Right lung (tissue), 5 donors: Measurements from ENCODE around the gene LPAR2. TPM values are rescaled to one million over a fixed set of nuclear protein-coding genes. Genes with fewer than 3 reads are reported as not detected.
A peak's percentile ranks its signal among the peaks of the same experiment; 100 is the strongest.
"Not testable (repeated sequence)": the region's sequence is repeated elsewhere in the genome, so short reads cannot be mapped to it uniquely, and the experiment has no call there.

Source experiments
- DNase-seq, 2 donors: peaks; one replicate each; pipeline ENCODE4 v3.0.0-alpha.2; 2013
- polyA plus RNA-seq, 5 donors: library from polyadenylated mRNA; unstranded; fragments of 120-200 nt; gene quantifications; one replicate each; pipeline versions ENCODE4 v1.2.1 to v1.2.3, GENCODE V29; 2013; ENCODE audit warnings: inconsistent platforms in 1 of 5, low replicate concordance in 1 of 5; ENCODE audit not compliant: insufficient read length in 5 of 5, insufficient read depth in 1 of 5

LPAR2 gene
- polyA plus RNA-seq, 5 donors, result 36.2 to 59.3 (median 46.2) TPM

GRCh38 chr19:19633711-19634515, 5.9 kb upstream of the LPAR2 start:
- no peak for DNase-seq

DNA sequence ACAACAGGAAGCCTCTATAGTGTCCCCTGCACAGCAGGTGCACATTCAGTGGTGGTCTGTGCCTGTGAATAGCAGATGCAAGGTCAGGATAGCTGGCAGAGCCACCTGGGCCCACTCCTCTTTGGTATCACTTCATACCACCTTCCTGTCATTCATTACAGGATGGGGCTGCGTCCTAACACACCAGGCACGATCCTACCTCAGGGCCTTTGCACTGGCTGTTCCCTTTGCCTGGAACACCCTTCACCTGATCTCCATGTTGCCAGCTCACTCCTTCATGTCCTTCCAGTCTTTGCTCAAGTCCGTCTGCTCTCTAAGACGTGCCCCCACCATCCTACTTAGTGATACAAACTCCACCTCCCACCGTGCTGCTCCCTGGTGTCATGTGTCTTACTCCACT, 4.6 kb upstream of the LPAR2 start:
- no peak for DNase-seq

- DNase-seq, result no peak
Measured at GRCh38 chr19:19631346-19631745, 3.3 kb upstream of the LPAR2 start.

- DNase-seq, result no peak
Measured at GRCh38 chr19:19630426-19630825, 2.4 kb upstream of the LPAR2 start.

GRCh38 chr19:19630062-19630414, 2.0 kb upstream of the LPAR2 start:
- no peak for DNase-seq

- peak; percentile 48 to 73 for DNase-seq
Measured at GRCh38 chr19:19628501-19629134, 598 bp upstream of the LPAR2 start.

GRCh38 chr19:19626516-19627472, 1.2 kb downstream of the LPAR2 start:
- DNase-seq, result no peak

GRCh38 chr19:19624032-19624570, 3.9 kb downstream of the LPAR2 start:
- no peak for DNase-seq

- DNase-seq, result no peak
Measured at GRCh38 chr19:19623383-19623782, 4.6 kb downstream of the LPAR2 start.

DNA sequence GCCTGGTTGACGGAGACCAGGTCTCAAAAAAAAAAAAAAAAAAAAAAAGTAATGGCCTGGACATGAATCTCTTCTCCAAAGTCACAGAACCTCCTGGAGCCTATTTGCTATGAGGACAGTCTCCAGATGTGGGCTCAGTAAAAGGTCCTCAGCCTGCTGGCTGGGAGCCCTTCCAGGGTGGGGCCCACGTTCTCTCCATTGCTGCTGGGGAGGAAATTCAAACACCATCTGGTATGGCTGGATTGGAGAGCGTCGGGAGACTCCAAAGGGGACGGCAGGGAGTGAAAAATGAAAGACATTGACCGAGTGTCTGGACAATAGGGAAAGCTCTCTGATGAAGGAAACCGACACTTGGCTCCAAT, 8.2 kb downstream of the LPAR2 start:
- DNase-seq, result no peak

DNA sequence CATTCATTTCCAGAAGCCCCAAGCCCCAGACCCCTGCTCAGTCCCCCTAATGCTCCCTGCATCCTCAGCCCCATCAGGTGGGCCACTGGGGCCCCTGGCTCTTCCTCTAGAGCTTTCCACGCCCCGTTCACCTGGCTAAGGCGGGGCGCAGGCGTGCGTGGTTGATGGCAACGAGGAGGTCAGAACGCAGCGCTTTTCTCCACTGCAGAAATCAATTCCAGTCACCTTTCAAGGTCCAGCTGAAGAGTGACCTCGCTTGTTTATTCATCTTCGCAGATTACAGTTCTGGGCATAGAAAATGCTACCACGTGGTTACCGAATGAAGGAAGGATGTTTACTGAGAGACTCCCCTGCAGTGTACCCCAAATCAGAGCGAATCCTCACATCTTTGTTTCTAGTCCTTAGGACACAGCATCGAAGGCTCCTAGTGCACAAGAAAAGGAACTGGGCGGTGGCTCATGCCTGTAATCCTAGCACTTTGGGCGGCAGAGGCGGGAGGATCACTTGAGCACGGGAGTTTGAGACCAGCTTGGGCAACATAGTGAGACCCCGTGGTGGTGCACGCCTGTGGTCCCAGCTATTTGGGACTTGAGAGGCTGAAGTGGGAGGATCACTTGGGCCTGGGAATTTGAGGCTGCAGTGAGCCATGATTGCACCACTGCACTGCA, 8.7 kb downstream of the LPAR2 start:
- no peak for DNase-seq

- peak; percentile 97 to 98 for DNase-seq
Measured at GRCh38 chr19:19618219-19619051, 9.6 kb downstream of the LPAR2 start, which contains the start of gene PBX4. Gene PBX4 (minus strand): TSS chr19:19618687. CDS start chr19:19618629, 58 bp downstream.

- DNase-seq, result no peak
Measured at GRCh38 chr19:19615086-19615485, 12.9 kb downstream of the LPAR2 start.

DNA sequence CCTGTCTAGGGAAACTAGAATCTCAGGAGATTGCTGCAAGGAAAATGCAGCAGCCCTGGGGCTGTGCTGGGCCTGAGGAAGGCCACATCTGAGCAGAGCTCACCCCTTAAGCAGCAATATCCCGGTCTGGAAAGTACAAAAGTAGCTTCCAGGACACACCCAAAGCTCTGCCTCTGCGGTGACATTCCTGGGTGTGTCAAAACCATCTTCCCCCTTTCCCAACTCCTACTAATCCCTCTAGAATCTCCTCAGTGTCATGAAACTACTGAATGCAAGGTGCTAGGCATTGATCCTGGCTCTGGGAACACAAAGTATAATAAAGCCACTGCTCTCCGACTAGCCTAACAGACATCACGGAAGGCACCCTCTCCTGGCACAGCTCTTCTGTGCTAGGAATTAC, 14.5 kb downstream of the LPAR2 start:
- DNase-seq, result no peak

DNA sequence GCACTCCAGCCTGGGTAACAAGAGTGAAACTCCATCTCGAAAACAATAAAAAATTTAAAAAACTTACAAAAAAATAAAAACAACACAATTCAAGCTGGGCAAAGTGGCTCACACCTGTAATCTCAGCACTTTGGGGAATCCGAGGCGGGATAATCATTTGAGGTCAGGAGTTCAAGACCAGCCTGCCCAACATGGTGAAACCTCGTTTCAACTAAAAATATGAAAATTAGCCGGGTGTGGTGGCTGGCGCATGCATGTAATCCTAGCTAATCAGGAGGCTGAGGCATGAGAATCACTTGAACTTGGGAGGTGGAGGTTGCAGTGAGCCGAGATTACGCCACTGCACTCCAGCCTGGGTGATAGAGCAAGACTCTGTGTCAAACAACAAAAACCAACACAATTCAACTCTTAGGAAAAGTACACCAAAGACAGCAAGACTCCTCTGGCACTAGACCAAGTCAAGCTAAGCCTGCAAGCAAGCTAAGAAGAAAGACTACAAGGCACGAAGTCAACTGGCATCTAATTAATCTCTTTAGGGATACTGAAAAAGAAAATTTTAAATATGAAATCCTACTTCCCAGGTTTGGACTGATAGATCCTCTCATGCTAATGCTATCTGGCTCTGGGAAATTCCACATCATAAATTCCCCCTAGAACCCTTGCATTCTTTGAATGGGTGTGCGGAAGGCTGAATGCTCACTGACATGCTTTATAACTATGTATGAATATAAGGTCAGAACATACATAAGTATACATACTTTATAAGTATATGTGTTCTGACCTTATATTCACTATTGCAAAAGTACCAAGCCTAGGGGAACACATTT, 17.4 kb downstream of the LPAR2 start:
- DNase-seq, result no peak

GRCh38 chr19:19606686-19607085, 21.3 kb downstream of the LPAR2 start:
- not testable (repeated sequence) for DNase-seq

DNA sequence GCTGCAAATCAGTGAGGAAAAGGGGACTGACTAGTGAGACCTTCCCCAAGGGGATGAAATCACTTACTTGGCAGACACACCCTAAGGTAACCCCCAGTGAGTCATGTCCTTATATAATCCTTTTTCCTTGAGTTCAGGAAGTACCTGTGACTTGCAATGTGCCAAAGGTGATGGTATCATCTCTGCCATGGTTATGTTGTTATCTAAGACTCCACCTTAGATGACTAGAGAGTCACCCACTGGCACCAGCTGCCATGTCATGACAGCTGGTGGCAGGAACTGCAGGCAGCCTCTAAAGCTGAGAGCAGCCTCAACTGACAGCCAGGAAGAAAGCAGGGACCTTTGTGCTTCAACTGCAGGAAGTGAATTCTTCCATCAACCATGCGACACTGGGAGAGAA, 22.0 kb downstream of the LPAR2 start:
- no peak for DNase-seq

DNA sequence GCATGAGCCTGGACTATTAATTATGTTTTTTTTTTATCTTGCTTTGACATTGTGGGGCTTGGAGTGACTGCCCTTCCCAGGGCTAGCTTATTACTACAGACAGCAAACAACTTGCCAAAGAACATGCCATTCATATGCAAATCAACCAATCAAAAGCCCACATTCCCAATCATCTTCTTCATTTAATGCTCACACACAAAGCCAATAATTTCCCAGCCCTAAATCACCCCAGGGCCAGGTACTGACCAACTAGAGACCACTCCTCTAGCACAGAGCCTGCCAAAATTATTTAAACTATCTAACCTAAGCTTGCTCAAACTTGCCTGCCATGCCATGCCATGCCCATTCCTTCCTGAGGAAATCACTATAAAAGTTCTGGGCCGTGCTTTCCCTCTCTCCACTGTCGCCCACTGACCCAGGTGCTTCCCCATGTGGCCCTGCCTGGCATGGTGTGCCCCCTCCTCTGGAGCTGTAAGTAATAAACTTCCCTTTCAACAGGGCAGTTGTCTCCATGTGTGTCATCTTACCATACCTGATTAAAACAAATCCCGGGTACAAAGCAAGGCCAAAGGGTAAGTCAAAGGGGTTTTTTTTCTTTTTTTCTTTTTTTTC, 25.2 kb downstream of the LPAR2 start:
- DNase-seq, result no peak

DNA sequence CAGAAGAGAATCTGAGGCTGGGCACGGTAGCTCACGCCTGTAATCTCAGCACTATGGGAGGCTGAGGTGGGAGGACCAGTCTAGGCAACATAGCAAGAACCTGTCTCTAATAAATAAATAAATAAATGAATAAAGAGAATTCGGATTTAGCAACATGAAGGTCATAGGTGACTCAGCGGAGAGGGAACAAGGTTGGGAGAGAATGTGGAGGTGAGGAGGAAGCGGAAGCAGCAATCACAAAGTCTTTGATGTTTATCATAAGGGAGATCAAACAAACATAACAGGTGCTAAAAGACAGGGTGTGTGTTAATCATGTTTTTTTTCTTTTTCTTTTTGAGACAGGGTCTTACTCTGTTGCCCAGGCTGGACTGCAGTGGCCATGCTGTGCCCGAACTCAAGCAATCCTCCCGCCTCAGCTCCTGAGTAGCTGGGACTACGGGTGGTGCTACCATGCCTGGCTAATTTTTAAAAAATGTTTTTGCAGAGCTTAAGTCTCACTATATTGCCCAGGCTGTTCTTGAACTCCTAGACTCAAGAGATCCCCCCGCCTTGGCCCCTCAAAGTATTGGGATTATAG, 25.8 kb downstream of the LPAR2 start:
- no peak for DNase-seq
